ENCODE results near the gene MYO5B.

DNA sequence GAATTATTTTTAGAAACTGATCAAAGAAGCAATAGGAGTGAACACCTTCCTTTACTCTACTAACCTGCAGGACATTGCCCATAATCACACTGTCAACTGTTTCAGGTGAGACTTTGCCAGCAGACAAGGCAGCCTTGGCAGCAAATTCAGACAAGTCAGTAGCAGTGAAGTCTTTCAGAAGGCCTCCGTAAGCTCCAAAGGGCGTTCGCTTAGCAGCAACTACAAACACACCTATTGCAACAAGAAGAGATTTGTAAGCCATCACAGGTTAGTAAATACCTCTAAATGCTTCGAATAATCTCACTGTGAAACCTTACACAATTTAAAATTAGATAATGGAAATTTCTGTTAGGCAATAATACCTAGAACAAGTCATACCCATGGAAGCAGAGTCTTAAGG, 392.3 kb downstream of the MYO5B start:
- TF ChIP-seq YY1 (IDR thresholded peaks at IDR 0.05; ENCODE audit: low read depth) (no peak), RAD21 (IDR thresholded peaks at IDR 0.05; ENCODE audit: low read length) (no peak), EZH2phosphoT487 (IDR thresholded peaks at IDR 0.05; ENCODE audit: borderline replicate concordance, low read depth) (no peak), NRF1 (IDR thresholded peaks at IDR 0.05; ENCODE audit: low read depth, low read length) (no peak), GABPA (IDR thresholded peaks at IDR 0.05; ENCODE audit: low read depth) (no peak), FOXJ3 (CRISPR knock-in tag; IDR thresholded peaks at IDR 0.05) (no peak)
- TF ChIP-seq, protein P1, sequence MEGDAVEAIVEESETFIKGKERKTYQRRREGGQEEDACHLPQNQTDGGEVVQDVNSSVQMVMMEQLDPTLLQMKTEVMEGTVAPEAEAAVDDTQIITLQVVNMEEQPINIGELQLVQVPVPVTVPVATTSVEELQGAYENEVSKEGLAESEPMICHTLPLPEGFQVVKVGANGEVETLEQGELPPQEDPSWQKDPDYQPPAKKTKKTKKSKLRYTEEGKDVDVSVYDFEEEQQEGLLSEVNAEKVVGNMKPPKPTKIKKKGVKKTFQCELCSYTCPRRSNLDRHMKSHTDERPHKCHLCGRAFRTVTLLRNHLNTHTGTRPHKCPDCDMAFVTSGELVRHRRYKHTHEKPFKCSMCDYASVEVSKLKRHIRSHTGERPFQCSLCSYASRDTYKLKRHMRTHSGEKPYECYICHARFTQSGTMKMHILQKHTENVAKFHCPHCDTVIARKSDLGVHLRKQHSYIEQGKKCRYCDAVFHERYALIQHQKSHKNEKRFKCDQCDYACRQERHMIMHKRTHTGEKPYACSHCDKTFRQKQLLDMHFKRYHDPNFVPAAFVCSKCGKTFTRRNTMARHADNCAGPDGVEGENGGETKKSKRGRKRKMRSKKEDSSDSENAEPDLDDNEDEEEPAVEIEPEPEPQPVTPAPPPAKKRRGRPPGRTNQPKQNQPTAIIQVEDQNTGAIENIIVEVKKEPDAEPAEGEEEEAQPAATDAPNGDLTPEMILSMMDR (IDR thresholded peaks at IDR 0.05) = no peak

All from SK-N-SH (cell line).